Hematopoietic multipotent progenitor cell treated with erythropoietin and hydrocortisone succinate and interleukin-3 and kit ligand, for 8 days (in vitro differentiated cells): ENCODE results near the gene RFTN1.
"Not testable (repeated sequence)": the region's sequence is repeated elsewhere in the genome, so short reads cannot be mapped to it uniquely, and the experiment has no call there.

Source experiments
- DNase-seq: peaks from one replicate; pipeline ENCODE4 v3.0.0-alpha.2; 2015

RFTN1 gene

GRCh38 chr3:16506884-16507577 is 6.5 kb downstream of the RFTN1 start:
- no peak for DNase-seq

GRCh38 chr3:16506451-16506850 is 7.0 kb downstream of the RFTN1 start:
- DNase-seq, result no peak

DNA sequence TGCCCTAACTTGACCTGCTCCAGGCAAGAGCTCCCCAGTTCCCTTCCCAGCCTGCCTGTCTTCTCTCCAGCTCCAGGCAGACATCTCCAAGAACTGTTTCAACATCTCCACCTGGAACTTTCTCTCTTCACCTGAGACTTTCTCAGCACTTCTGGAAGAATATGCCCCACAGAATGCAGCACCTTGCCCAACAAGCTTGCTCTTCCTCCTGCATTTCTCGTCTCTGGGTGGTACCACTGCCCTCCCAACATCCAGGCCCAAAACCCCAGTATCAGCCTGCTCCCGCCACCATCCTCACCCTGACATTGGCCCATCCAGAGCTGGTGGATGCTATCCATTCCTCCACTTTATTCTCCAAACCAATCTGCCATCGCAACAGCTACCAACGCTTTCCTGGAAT is 8.8 kb downstream of the RFTN1 start:
- no peak for DNase-seq

- no peak for DNase-seq
These were observed 9.3 kb downstream of the RFTN1 start for GRCh38 chr3:16504242-16504641.

- no peak for DNase-seq
These were observed 10.2 kb downstream of the RFTN1 start for GRCh38 chr3:16503191-16503776.

DNA sequence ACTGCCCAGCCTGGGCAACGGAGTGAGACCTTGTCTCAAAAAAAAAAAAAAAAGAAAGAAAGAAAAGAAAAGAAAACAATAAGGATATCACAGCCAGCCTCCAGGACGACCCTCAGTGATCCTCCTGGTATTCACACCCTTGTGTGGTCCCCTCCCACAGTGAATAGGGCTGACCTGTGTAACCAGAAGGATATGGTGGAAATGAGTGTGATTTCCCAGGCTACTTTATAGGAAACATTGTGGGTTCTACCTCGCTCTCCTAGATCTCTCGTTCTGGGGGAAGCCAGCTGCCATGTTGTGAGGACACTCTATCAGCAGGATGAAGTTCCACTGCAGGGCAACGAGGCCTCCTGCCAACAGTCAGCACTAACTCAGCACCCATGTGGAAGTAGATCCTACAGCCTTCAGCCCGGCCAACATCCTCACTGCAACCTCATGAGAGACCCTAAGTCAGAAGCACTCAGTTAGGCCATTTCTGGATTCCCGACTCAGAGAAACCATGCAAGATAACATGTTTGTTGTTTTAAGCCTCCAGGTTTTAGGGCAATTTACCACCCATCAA is 11.1 kb downstream of the RFTN1 start:
- DNase-seq, result no peak

DNA sequence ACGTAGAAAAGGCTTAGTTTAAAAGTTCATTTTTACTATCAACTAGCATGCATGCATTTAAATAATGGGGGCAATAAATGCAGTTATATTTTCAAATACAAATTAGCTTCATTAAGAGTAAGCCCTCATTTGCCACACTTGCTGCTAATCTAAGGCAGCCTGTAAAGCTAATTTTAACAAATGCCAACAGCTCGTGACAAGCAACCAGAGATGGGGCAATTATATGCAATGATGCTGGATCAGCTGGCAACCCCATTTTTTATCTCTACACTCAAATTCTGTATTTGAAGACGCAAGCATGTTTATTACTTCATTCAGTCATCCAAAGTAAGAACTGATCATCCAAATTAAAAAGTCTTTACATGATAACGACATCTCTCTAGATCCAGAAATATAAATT is 12.1 kb downstream of the RFTN1 start:
- no peak for DNase-seq

GRCh38 chr3:16500911-16501310 is 12.6 kb downstream of the RFTN1 start:
- DNase-seq, result no peak

DNA sequence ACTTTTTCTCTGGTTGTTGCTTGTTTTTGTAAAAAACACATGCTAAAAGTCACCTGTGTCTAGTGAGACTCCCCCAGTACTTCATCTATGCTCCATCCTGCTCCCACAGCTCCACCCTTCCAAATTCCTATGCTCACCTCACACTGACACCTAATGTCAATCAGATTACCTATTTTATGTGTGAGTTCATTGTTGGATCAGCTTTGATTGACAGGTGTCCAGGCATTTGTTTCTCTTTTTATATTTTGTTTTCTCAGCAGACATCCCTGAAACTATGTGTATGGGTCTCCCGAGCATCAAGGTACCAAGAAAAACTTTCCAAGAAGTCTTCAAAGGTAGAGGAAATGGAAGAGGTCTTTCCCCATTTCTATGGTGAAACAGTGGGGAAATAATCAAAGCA is 13.4 kb downstream of the RFTN1 start:
- no peak for DNase-seq

DNA sequence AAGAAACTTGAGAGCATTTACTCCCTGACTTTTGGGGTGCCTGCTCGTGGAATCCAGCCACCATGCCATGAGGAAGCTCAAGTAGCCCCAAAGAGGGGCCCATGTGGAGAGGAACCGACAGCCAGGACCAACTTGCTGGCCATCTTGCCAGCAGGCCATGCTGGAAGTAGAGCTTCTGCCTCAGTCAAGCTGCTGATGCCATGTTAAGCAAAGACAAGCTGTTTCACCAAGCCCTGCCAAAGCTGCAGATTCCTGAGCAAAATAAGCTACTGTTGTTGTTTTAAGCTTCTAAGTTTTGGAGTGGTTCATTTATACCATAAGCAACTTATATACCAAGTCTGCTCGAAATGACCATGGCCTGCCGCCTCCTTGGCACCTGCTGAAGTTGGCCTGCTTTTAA is 14.1 kb downstream of the RFTN1 start:
- DNase-seq, result no peak

DNA sequence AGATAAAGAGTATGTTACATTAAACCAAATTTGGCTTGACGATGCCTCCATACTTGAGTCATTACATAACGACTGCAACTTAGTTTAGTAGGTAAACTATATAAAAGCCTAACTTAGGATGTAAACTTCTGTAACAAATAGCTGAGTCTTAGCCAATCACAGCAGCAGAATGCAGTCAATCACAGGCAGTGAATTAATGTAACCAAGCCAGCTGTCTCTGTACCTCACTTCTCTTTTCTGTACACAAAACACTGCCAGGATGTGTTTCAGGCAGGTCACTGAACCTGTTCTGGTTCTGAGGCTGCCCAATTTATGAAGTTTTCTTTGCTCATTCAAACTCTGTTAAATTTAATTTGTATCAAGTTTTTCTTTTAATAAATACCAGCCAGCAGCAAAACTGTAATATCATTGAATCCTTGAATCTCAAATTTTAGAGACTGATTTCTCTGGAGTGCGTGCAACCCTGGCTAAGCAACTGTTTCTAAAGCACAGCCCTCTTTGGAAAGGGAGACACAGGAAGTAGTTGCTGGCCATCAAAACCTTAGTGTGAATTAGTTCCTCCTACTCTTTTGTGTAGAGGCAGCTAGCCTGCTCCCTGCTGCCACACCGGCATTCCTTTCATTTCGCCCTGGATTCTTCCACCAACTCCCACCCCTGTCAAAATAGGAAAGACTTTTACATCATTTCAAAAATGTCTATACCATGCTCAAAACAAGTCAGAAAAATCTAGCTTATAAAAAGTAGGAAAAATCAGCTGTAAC is 15.2 kb downstream of the RFTN1 start:
- no peak for DNase-seq

DNA sequence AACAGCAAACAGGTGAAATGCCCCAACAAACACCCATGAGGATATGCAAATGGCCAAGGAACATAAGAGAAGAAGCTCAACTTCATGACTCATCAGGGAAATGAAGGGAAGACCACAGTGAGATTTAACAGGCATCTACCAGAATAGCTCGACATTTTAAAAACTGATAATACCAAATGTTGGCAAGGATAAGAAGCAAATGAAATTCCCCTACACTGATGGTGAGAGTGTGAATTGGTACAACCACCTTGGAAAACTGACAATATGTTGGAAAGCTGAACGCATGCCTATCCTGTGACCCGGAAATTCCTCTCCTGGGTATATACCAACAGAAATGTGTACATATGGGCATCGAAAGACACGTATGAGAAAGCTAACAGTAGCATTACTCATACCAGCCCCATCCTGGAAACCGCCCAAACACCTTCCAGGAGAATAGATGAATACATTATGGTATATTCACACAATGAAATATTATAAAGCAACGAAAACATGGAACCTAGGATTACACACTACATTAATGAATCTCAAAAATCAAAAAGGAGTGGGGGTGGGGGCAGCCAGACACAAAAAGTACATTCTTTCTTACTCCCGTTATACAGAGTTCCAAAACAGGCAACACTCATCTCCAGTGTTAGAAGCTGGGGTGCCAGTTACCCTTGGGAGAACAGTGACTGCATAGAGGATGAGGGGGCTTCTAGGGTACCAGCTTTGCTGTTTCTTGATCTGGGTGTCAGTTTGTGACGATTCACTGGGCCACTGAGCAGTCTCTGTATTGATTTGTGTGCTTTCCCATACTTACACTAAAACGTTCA is 16.9 kb downstream of the RFTN1 start:
- no peak for DNase-seq

- DNase-seq, result no peak
These were observed 17.5 kb downstream of the RFTN1 start for GRCh38 chr3:16496008-16496407.

- no peak for DNase-seq
These were observed 18.6 kb downstream of the RFTN1 start for GRCh38 chr3:16494814-16495431.

DNA sequence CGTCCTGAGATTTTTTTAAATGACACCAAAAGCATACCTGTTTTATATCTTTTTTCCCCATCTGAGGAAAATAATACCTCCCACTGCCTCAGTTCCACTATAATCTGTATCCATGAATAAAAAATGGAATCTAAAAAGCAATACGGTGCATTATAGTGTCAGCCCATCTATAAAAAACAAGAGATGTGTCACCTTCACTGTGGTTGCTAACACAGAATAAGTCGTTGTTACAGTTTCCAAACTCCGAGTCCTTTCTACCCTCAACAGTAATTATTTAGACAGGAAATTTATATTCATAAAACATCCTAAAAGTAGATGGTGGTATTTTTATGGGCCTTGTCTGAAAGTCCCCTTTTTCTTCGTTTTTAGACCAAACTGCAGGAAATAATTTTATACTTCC is 19.4 kb downstream of the RFTN1 start:
- DNase-seq, result no peak

DNA sequence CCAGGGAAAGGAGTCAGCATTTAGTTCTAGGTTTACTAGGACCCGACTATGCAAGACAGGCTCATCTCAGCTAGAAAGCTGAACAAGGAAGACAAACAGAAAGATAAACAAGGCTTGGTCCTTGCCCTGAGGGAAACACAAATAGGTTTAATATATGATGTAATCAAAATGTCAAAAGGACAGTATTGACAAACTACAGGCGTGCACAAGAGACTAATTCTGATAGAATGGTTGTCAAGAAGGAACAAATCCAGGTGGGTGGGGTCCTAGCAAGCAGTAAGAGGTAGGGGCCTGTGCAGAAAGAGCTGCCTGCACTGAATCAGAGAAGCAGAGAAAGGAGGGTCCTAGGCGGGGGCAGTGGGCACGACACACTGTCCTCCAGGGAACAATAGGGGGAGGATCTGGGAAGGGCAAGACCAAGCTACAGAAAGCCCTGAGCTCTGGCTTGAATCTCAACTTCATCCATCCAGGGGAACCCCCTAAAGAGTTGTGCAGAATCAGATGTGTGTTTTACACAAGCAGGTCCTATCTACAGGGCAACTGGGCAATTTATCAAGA is 23.4 kb downstream of the RFTN1 start:
- no peak for DNase-seq

DNA sequence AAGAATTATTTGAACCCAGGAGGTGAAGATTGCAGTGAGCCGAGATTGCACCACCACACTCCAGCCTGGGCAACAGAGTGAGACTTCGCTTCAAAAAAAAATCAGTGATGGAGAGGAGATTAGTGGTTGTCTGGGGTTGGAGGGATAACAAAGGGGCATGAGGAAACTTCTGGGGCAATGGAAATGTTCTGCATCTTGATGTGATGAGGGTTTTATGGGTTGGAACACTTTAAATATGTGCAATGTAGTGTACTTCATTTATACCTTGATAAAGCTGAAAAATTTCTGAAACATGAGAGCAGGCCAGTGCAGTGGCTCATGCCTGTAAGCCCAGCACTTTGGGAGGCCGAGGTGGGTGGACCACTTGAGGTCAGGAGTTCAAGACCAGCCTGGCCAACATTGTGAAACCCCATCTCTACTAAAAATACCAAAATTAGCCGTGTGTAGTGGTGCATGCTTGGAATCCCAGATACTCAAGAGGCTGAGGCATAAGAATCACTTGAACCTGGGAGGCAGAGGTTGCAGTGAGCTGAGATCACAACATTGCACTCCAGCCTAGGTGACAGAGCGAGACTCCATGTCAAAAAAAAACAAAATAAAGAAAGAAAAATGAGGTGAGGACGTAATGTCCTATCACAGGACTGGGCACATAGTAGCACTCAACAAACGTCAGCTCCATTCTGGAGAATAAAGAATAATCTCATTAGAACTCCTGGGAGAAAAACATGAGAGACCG is 24.0 kb downstream of the RFTN1 start:
- not testable (repeated sequence) for DNase-seq

- no peak for DNase-seq
These were observed 24.9 kb downstream of the RFTN1 start for GRCh38 chr3:16488637-16489036.

GRCh38 chr3:16487511-16488175 is 25.9 kb downstream of the RFTN1 start:
- DNase-seq, result no peak

- no peak for DNase-seq
These were observed 26.5 kb downstream of the RFTN1 start for GRCh38 chr3:16486951-16487480.

DNA sequence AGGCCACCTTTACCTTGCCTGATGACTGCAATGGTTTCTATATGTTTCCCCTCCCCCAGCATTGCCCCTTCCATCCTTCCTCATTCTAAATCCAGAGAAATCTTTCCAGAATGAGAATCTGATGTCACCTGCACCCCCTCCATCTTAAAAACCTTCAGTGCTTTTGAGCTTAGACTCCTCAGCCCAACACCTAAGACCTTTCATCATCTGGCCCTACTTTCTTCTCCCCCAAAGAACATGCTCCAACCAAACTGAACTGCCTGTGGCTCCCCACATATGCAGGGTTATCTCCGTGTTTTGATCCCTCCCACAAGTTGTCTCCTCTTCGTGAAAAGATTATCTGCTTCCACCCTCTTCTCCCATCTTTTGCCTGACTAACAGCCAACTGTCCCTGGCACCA is 27.3 kb downstream of the RFTN1 start:
- no peak for DNase-seq
